HepG2 (cell line): ENCODE data around the gene SLC12A5. TPM values are rescaled to one million over a fixed set of nuclear protein-coding genes. Genes with fewer than 3 reads are reported as not detected.

ENCODE experiments used
- BORCS8-MEF2B ChIP-seq: sonication (generic); formaldehyde crosslinking; IDR thresholded peaks from 2 replicates; pipeline ENCODE4 v1.8.0; 2022; ENCODE audit warnings: mild to moderate bottlenecking, missing genetic modification reagents
- BRD4 ChIP-seq: sonication (generic); formaldehyde crosslinking; IDR thresholded peaks from 2 replicates; pipeline ENCODE4 v1.4.0; 2020; ENCODE audit warnings: missing genetic modification reagents
- BRF2 ChIP-seq: sonication (generic); formaldehyde crosslinking; IDR thresholded peaks from 2 replicates; pipeline ENCODE4 v1.8.1; 2022; ENCODE audit warnings: mild to moderate bottlenecking, missing genetic modification reagents
- CHCHD3 ChIP-seq: sonication (generic); formaldehyde crosslinking; IDR thresholded peaks from 2 replicates; pipeline ENCODE4 v1.8.0; 2022; ENCODE audit warnings: mild to moderate bottlenecking, missing genetic modification reagents, moderate library complexity
- ELK4 ChIP-seq: sonication (generic); formaldehyde crosslinking; IDR thresholded peaks from 2 replicates; pipeline ENCODE4 v1.9.0; 2021; ENCODE audit warnings: missing genetic modification reagents, borderline replicate concordance
- FOSL2 ChIP-seq: sonication (generic); formaldehyde crosslinking; IDR thresholded peaks from 2 replicates; pipeline ENCODE4 v1.4.0; 2020; ENCODE audit warnings: missing genetic modification reagents
- FOXJ3 ChIP-seq: sonication (generic); formaldehyde crosslinking; IDR thresholded peaks from 2 replicates; pipeline ENCODE4 v1.4.0; 2020; ENCODE audit warnings: missing genetic modification reagents, mild to moderate bottlenecking, borderline replicate concordance
- FOXK2 ChIP-seq: fragments of 450-650 bp; IDR thresholded peaks from 2 replicates; pipeline ENCODE4 v1.6.1; 2016
- KDM1A ChIP-seq: IDR thresholded peaks from 2 replicates; pipeline ENCODE4 v1.6.1; 2016; ENCODE audit warnings: missing compliant biosample characterization
- MYC ChIP-seq: sonication (generic); formaldehyde crosslinking; IDR thresholded peaks from 2 replicates; pipeline ENCODE4 v1.9.0; 2021; ENCODE audit warnings: missing genetic modification reagents, borderline replicate concordance
- NR2F1 ChIP-seq, 2 experiments: fragments of 450-650 bp in 1 of 2; formaldehyde crosslinking in 1 of 2; IDR thresholded peaks; 2 replicates each; pipeline versions ENCODE4 v1.5.0 to v1.6.1; 2016 to 2020; ENCODE audit warnings: mild to moderate bottlenecking in 1 of 2, missing compliant biosample characterization in 1 of 2, missing genetic modification reagents in 1 of 2, moderate library complexity in 1 of 2
- RFX3 ChIP-seq: IDR thresholded peaks from 2 replicates; pipeline ENCODE4 v1.6.1; 2016; ENCODE audit warnings: missing biosample characterization, missing genetic modification reagents
- RFXAP ChIP-seq: sonication (generic); formaldehyde crosslinking; IDR thresholded peaks from 2 replicates; pipeline ENCODE4 v1.4.0; 2020; ENCODE audit warnings: missing genetic modification reagents, borderline replicate concordance
- SCMH1 ChIP-seq: sonication (generic); formaldehyde crosslinking; IDR thresholded peaks from 2 replicates; pipeline ENCODE4 v1.9.0; 2021; ENCODE audit warnings: missing genetic modification reagents, mild to moderate bottlenecking, borderline replicate concordance
- STAT6 ChIP-seq: sonication (generic); formaldehyde crosslinking; IDR thresholded peaks from 2 replicates; pipeline ENCODE4 v1.4.0; 2020; ENCODE audit warnings: missing genetic modification reagents, mild to moderate bottlenecking, borderline replicate concordance
- TBP ChIP-seq: sonication (generic); formaldehyde crosslinking; IDR thresholded peaks from 2 replicates; pipeline ENCODE4 v1.5.0; 2020; ENCODE audit warnings: missing genetic modification reagents
- TBX2 ChIP-seq: sonication (generic); formaldehyde crosslinking; IDR thresholded peaks from 2 replicates; pipeline ENCODE4 v1.5.0; 2020; ENCODE audit warnings: missing genetic modification reagents, mild to moderate bottlenecking, borderline replicate concordance
- TBX3 ChIP-seq: fragments of 450-650 bp; IDR thresholded peaks from 2 replicates; pipeline ENCODE4 v1.6.1; 2017; ENCODE audit warnings: antibody characterized with exemption, mild to moderate bottlenecking, inconsistent platforms, borderline replicate concordance
- TMF1 ChIP-seq: sonication (generic); formaldehyde crosslinking; IDR thresholded peaks from 2 replicates; pipeline ENCODE4 v1.8.1; 2022; ENCODE audit warnings: low read depth, missing genetic modification reagents
- ZC3H13 ChIP-seq: sonication (generic); formaldehyde crosslinking; IDR thresholded peaks from 2 replicates; pipeline ENCODE4 v1.8.1; 2023; ENCODE audit warnings: mild to moderate bottlenecking, missing genetic modification reagents, moderate library complexity
- ZNF205 ChIP-seq: IDR thresholded peaks from 2 replicates; pipeline ENCODE4 v1.6.1; 2018; ENCODE audit warnings: missing biosample characterization, missing genetic modification reagents
- ZNF574 ChIP-seq: sonication (generic); formaldehyde crosslinking; IDR thresholded peaks from 2 replicates; pipeline ENCODE4 v1.4.0; 2020; ENCODE audit warnings: missing genetic modification reagents
- polyA plus RNA-seq, 8 experiments: library from polyadenylated mRNA; depleted of rRNA in 3 of 8; stranded (reverse) in 7 of 8; unstranded in 1 of 8; fragments of >200 nt; fragmentation: Illumina TruSeq in 4 of 8; extraction: Trizol in 4 of 8; gene quantifications; 2 replicates each; pipeline versions ENCODE4 v1.2.1 to v1.2.3, GENCODE V29; 2011 to 2016; ENCODE audit warnings: low read depth in 4 of 8, missing spikeins in 1 of 8, mixed read lengths in 1 of 8; ENCODE audit not compliant: insufficient read depth in 1 of 8
- total RNA-seq, 5 experiments: library from RNA; depleted of rRNA; stranded (reverse); fragments of >200 nt; fragmentation: Illumina TruSeq; extraction: Trizol; gene quantifications; 2 replicates each; pipeline ENCODE4 v1.2.3, GENCODE V29; 2016; ENCODE audit warnings: low read depth in 1 of 5

SLC12A5 gene
- total and polyA plus RNA-seq, 2 of the 13 experiments (the other 11 are each of a cell fraction or from before 2014, with no cell fraction given), result 4.3 to 5.4 TPM

GRCh38 chr20:46014517-46015396 is 14.3 kb upstream of the SLC12A5 start (continued):
- TF ChIP-seq TBX2 (CRISPR knock-in tag) (peak; percentile 95), NR2F1 (CRISPR knock-in tag; IDR thresholded peaks at IDR 0.05) (peak; percentile 77 to 87), TBX3 (peak; percentile 73; the same call in 1 of the 2 replicates), BRF2 (no peak), BRD4 (CRISPR knock-in tag) (0 out of 2 replicates have a peak, but pooled peaks have one; percentile 5), MYC (no peak), TBP (CRISPR knock-in tag) (no peak), ZNF205 (CRISPR knock-in tag) (peak; percentile 69; the same call in 1 of the 2 replicates), ZC3H13 (CRISPR knock-in tag) (no peak), FOSL2 (CRISPR knock-in tag) (peak; percentile 54), TMF1 (CRISPR knock-in tag) (no peak), KDM1A (peak; percentile 51; the same call in 1 of the 2 replicates), RFX3 (CRISPR knock-in tag) (no peak), FOXJ3 (CRISPR knock-in tag) (peak; percentile 74; the same call in 1 of the 2 replicates), ELK4 (CRISPR knock-in tag) (0 out of 2 replicates have a peak, but pooled peaks have one; percentile 59), FOXK2 (no peak), CHCHD3 (CRISPR knock-in tag) (0 out of 2 replicates have a peak, but pooled peaks have one; percentile 55), RFXAP (CRISPR knock-in tag) (0 out of 2 replicates have a peak, but pooled peaks have one; percentile 6), STAT6 (0 out of 2 replicates have a peak, but pooled peaks have one; percentile 19), BORCS8-MEF2B (CRISPR knock-in tag) (no peak; the same call in 1 of the 2 replicates), ZNF574 (CRISPR knock-in tag) (peak; percentile 36; the same call in 1 of the 2 replicates), SCMH1 (no peak)
